MM.1S (cell line): ENCODE results near the gene MMP10.

Experiments used
- DNase-seq: peaks from one replicate; pipeline ENCODE4 v3.0.0-alpha.2; 2015
- H2AFZ ChIP-seq: fragments of 300-600 bp; sonication (generic); 2 replicates; pipeline ENCODE4 v1.6.0; 2016; ENCODE audit warnings: antibody characterized with exemption, low read length
- H3F3A ChIP-seq: fragments of 300-600 bp; sonication (generic); 2 replicates; pipeline ENCODE4 v1.6.1; 2016; ENCODE audit warnings: mild to moderate bottlenecking, antibody characterized with exemption, low read length, moderate library complexity, mixed read lengths; ENCODE audit not compliant: insufficient read depth
- H3K27ac ChIP-seq: fragments of 300-600 bp; sonication (generic); 2 replicates; pipeline ENCODE4 v1.5.1; 2016; ENCODE audit warnings: mild to moderate bottlenecking, low read length
- H3K27me3 ChIP-seq: fragments of 300-600 bp; sonication (generic); replicated peaks from 2 replicates; pipeline ENCODE4 v1.6.0; 2016; ENCODE audit warnings: low read length; ENCODE audit not compliant: insufficient read depth
- H3K36me3 ChIP-seq: fragments of 300-600 bp; sonication (generic); replicated peaks from 2 replicates; pipeline ENCODE4 v1.6.1; 2016; ENCODE audit warnings: mild to moderate bottlenecking, low read length, mixed read lengths; ENCODE audit not compliant: insufficient read depth
- H3K4me1 ChIP-seq: fragments of 300-600 bp; sonication (generic); 2 replicates; pipeline ENCODE4 v1.6.1; 2016; ENCODE audit warnings: low read length, mixed read lengths
- H3K4me2 ChIP-seq: fragments of 300-600 bp; sonication (generic); 2 replicates; pipeline ENCODE4 v1.6.0; 2016; ENCODE audit warnings: low read depth, low read length
- H3K4me3 ChIP-seq: fragments of 300-600 bp; sonication (generic); 2 replicates; pipeline ENCODE4 v1.5.1; 2016; ENCODE audit warnings: low read length, mixed read lengths
- H3K79me2 ChIP-seq: fragments of 300-600 bp; sonication (generic); 2 replicates; pipeline ENCODE4 v1.6.1; 2016; ENCODE audit warnings: mixed run types, low read length, mixed read lengths
- H3K9ac ChIP-seq: fragments of 300-600 bp; sonication (generic); 2 replicates; pipeline ENCODE4 v1.6.1; 2016; ENCODE audit warnings: low read length, mixed read lengths
- H3K9me2 ChIP-seq: fragments of 300-600 bp; sonication (generic); replicated peaks from 2 replicates; pipeline ENCODE4 v1.6.1; 2016; ENCODE audit warnings: mild to moderate bottlenecking, low read length, mixed read lengths; ENCODE audit not compliant: insufficient read depth
- H3K9me3 ChIP-seq: fragments of 300-600 bp; sonication (generic); replicated peaks from 2 replicates; pipeline ENCODE4 v1.6.1; 2016; ENCODE audit warnings: mild to moderate bottlenecking, low read length, mixed read lengths; ENCODE audit not compliant: insufficient read depth
- H4K20me1 ChIP-seq: fragments of 300-600 bp; sonication (generic); 2 replicates; pipeline ENCODE4 v1.6.1; 2016; ENCODE audit warnings: mild to moderate bottlenecking, low read length, moderate library complexity, mixed read lengths; ENCODE audit not compliant: insufficient read depth
- CTCF ChIP-seq: fragments of 300-600 bp; sonication (generic); IDR thresholded peaks from 2 replicates; pipeline ENCODE4 v1.5.1; 2016; ENCODE audit warnings: antibody characterized with exemption, low read length, mixed read lengths
- EZH2 ChIP-seq: fragments of 300-600 bp; sonication (generic); optimal IDR thresholded peaks from 2 replicates; pipeline ENCODE3; 2017; ENCODE audit warnings: low read depth, mild to moderate bottlenecking, antibody characterized with exemption, low read length, mixed read lengths
- EZH2phosphoT487 ChIP-seq: fragments of 300-600 bp; sonication (generic); IDR thresholded peaks from 2 replicates; pipeline ENCODE4 v1.6.1; 2018; ENCODE audit warnings: antibody characterized with exemption, low read length

MMP10 gene

GRCh38 chr11:102773386-102773785, 7.0 kb downstream of the MMP10 start:
- Histone ChIP-seq H2AFZ (no peak overlapping the region), H3K9me2 (no peaks in the 10 kb centered on the region), H3K27me3 (no peaks in the 10 kb centered on the region), H4K20me1 (no peaks in the 10 kb centered on the region), H3K4me1 (no peaks in the 10 kb centered on the region), H3K9ac (no peak overlapping the region), H3K4me3 (no peak overlapping the region), H3K4me2 (no peak overlapping the region), H3F3A (no peaks in the 10 kb centered on the region), H3K36me3 (no peaks in the 10 kb centered on the region), H3K79me2 (no peaks in the 10 kb centered on the region), H3K9me3 (no peaks in the 10 kb centered on the region), H3K27ac (no peak overlapping the region)
- no peak for DNase-seq
- TF ChIP-seq EZH2 (no peak), EZH2phosphoT487 (no peak), CTCF (no peak)

GRCh38 chr11:102771351-102771750, 9.1 kb downstream of the MMP10 start:
- Histone ChIP-seq H3K79me2 (no peaks in the 10 kb centered on the region), H3K27ac (no peak overlapping the region), H3K4me3 (no peak overlapping the region), H3K27me3 (no peaks in the 10 kb centered on the region), H3F3A (no peaks in the 10 kb centered on the region), H3K4me1 (no peaks in the 10 kb centered on the region), H2AFZ (no peak overlapping the region), H3K4me2 (no peak overlapping the region), H3K9me2 (no peaks in the 10 kb centered on the region), H4K20me1 (no peaks in the 10 kb centered on the region), H3K9ac (no peak overlapping the region), H3K9me3 (no peaks in the 10 kb centered on the region), H3K36me3 (no peaks in the 10 kb centered on the region)
- TF ChIP-seq EZH2 (no peak), EZH2phosphoT487 (no peak), CTCF (no peak)
- no peak for DNase-seq

GRCh38 chr11:102770191-102770590, 10.2 kb downstream of the MMP10 start:
- Histone ChIP-seq H3F3A (no peaks in the 10 kb centered on the region), H3K36me3 (no peaks in the 10 kb centered on the region), H3K9me3 (no peaks in the 10 kb centered on the region), H4K20me1 (no peaks in the 10 kb centered on the region), H3K79me2 (no peaks in the 10 kb centered on the region), H3K27ac (no peak overlapping the region), H3K4me3 (no peak overlapping the region), H3K4me2 (no peak overlapping the region), H3K9ac (no peak overlapping the region), H3K4me1 (no peaks in the 10 kb centered on the region), H2AFZ (no peak overlapping the region), H3K27me3 (no peaks in the 10 kb centered on the region), H3K9me2 (no peaks in the 10 kb centered on the region)
- TF ChIP-seq CTCF (no peak), EZH2 (no peak), EZH2phosphoT487 (no peak)
- DNase-seq = no peak

- no peak for DNase-seq
- no peak overlapping the region for H3K27ac ChIP-seq
- no peak for TF ChIP-seq EZH2
- TF ChIP-seq CTCF = no peak
- no peak for TF ChIP-seq EZH2phosphoT487
Observed at GRCh38 chr11:102767800-102768199, 12.6 kb downstream of the MMP10 start.

More at GRCh38 chr11:102767800-102768199, 12.6 kb downstream of the MMP10 start:
- H3K9me2 ChIP-seq = no peaks in the 10 kb centered on the region
- H3K9me3 ChIP-seq = no peaks in the 10 kb centered on the region
- H3K27me3 ChIP-seq = no peaks in the 10 kb centered on the region
- H3K79me2 ChIP-seq = no peaks in the 10 kb centered on the region
- no peaks in the 10 kb centered on the region for H3F3A ChIP-seq
- H3K4me1 ChIP-seq = no peaks in the 10 kb centered on the region
- H4K20me1 ChIP-seq = no peaks in the 10 kb centered on the region
- no peak overlapping the region for H3K9ac ChIP-seq
- no peaks in the 10 kb centered on the region for H3K36me3 ChIP-seq
- no peak overlapping the region for H3K4me2 ChIP-seq
- no peak overlapping the region for H2AFZ ChIP-seq
- no peak overlapping the region for H3K4me3 ChIP-seq
